Heart left ventricle (tissue), 13 donors: ENCODE results near the gene MAST4.

Experiments
- POLR2A ChIP-seq, 2 donors: fragments of 450-650 bp; IDR thresholded peaks; one replicate each; pipeline ENCODE4 v1.6.1; 2017; ENCODE audit warnings: antibody characterized with exemption in 2 of 2, mild to moderate bottlenecking in 2 of 2, moderate library complexity in 2 of 2
- TF ChIP-seq, protein P1 (sequence below), 12 donors: fragments of 200-600 bp; sonication (generic) in 4 of 12; IDR thresholded peaks; one replicate each; pipeline versions ENCODE4 v1.5.0 to v1.8.0; 2018 to 2022; ENCODE audit warnings: antibody characterized with exemption in 12 of 12, mild to moderate bottlenecking in 5 of 12
- donor health status: ischemic (EF 13 %, LVEDD 7.1; RV severe dilation, severe dysfunction).
- donor health status: DM: no; HTN: yes; CAD: no.
- donor health status: DM: no; HTN: no; CAD: no.
- donor health status: ischemic (EF 25% LVEDD 6.9; RV normal size, moderate dysfunction).
- donor health status: ischemic (EF 25% LVEDD 5.7; RV mildly dilated, moderate dysfunction).
- donor health status: ischemic (EF 35%, LVEDD 5.7; RV mildly dilated, moderate dysfunction).
- donor health status: nonischemic (EF 11% LVEDD 7.7; RV severe dilation, severe dysfunction).
- donor health status: DM: yes; HTN: yes; CAD: no.
- donor health status: PGD.
- donor health status: ischemic (EF 29% LVEDD 5.4; RV normal size, mild dysfunction).
- donor health status: nonischemic (EF 23%, LVEDD 6.1; RV moderate dilation, normal function).

- no peak for TF ChIP-seq POLR2A (IDR thresholded peaks at IDR 0.05)
- TF ChIP-seq, protein P1, sequence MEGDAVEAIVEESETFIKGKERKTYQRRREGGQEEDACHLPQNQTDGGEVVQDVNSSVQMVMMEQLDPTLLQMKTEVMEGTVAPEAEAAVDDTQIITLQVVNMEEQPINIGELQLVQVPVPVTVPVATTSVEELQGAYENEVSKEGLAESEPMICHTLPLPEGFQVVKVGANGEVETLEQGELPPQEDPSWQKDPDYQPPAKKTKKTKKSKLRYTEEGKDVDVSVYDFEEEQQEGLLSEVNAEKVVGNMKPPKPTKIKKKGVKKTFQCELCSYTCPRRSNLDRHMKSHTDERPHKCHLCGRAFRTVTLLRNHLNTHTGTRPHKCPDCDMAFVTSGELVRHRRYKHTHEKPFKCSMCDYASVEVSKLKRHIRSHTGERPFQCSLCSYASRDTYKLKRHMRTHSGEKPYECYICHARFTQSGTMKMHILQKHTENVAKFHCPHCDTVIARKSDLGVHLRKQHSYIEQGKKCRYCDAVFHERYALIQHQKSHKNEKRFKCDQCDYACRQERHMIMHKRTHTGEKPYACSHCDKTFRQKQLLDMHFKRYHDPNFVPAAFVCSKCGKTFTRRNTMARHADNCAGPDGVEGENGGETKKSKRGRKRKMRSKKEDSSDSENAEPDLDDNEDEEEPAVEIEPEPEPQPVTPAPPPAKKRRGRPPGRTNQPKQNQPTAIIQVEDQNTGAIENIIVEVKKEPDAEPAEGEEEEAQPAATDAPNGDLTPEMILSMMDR (IDR thresholded peaks at IDR 0.05), result no peak
Observed at GRCh38 chr5:66889524-66889923, 293.3 kb downstream of the MAST4 start.
